Ramos (cell line): ENCODE data around the gene UGP2.
"Not testable (repeated sequence)": the region's sequence is repeated elsewhere in the genome, so short reads cannot be mapped to it uniquely, and the experiment has no call there.

Experiments used
- in situ Hi-C: fragments of 300-500 bp; cut with MboI; formaldehyde crosslinking; loops from one replicate; pipeline ENCODE4 v1.14.3; 2022; ENCODE audit warnings: low sequenced_read_pairs; ENCODE audit not compliant: unreplicated experiment

UGP2 gene

DNA sequence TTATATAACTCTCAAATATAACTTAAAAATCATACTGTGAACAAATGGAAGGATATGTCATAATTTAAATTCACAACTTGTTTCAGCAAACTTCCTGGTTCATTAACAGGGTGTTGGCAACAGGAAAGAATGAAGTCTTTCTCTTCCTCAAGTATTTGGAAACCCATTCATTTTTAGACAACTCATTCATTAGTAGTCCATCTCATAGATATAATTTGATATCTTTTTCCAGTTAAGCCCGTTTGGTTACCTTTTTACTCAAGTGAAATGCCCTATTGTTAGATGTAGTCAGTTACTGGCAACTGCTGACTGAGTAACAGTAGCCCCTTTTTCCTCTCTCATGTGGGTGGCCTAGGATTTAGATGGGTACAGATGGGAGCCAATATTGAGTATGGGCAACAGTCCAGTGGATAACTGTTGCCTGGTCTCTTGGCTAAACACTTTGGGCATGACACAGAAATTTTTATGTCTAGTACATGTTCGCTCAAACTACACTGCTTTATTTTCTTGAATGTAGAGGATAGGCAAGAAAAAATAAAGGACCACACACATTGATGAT lies 4.6 kb upstream of the UGP2 start:
- in situ Hi-C loops, result no loop called here

DNA sequence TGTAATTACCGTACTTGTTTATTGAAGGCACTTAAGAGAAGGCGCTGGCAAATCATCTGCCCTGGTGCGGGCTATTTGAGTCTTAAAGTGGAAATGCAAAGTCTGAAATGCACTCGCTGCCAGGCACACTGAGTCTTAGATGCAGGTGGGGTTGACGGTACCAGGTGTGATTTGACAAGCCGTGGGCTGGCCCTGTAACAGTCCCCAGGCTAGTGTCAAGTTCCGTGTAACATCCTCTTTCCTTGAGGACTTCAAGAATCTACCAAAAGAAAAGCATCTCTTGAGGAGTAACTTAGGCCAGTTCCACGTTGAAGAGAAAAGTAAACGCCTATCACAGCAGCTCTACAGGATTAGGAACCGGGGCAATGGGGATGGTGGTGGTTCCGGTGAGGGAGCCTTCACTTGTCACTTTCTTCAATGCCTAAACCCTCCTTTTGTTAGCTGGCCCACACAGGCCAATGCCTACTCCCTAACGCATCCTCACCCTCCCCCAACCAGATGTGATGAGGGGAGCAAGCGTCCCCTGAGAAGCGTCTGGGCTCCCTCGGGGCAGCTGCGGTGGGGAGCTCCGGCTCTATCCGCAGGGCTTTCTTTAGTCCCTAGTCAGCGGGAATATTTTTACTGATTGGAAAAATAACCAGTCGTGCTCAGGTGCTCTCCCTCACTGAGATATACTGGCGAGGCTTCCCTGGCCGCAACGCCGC lies 1.5 kb upstream of the UGP2 start:
- in situ Hi-C loops, result no loop called here

DNA sequence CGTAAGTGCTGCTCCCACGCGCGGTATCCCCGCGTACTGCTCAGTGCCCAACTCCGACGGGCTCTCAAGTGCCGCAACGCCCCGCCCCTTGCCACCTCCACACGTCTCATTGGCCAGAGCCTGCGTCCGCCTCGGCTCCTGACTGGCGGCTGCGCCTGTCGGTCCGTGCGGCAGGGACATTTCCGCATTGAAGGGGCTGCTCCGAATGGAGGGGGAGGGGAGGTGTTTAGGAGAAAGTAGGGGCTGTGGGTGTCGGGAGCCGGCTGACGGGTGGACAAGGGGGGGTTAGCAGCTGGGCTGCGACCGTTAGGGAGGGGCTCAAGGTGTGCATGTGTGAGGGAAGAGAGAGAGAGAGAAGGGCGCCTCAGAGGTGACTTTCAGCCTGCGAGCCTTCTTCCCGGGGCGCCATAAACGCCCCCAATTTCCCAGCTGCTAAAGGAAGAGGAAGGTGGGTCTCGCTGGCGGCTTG lies 877 bp upstream of the UGP2 start:
- in situ Hi-C loops, result no loop called here

DNA sequence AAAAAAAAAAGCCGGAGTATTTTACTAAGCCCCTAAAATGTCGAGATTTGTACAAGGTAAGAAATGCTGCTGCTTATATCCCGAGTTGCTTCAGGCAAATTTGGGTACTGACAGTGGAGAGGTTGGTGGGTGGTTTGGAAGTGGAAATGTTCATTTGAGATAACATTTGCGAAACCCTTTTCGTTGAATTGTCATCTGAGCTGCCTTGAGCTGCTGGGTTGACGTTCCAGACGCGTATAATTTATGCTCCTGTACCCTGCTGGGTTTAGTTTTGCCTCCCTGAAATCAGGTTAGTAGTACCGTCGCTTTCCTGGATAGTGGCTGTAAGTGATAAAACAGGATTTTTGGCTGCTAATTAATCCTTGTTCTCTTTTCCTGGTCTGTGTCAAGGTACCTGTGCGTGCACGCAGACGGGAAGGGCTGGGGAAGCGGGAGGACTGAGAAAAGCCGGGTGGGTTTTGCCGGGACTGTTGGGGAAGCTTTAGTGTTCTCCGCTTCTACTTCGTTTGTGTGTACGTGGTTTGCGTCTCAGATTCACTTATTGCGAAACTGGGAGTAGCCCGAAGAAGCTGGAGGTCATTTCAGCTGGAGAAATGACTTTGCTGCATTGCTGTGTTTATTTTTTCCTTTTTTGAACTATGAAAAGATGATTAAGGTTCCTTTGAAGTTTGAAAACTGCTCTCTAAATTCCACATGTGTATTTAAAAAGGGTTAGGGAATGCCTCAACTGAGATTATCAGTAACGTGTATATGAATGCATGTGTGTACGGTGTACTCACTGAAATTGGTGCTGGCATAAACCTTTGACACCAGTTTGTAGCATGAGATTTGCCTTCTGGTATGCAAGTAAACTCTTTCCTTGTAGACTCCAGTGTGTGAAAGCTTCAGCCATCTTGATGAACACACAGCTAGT lies 709 bp downstream of the UGP2 start:
- in situ Hi-C loops, result no loop called here

DNA sequence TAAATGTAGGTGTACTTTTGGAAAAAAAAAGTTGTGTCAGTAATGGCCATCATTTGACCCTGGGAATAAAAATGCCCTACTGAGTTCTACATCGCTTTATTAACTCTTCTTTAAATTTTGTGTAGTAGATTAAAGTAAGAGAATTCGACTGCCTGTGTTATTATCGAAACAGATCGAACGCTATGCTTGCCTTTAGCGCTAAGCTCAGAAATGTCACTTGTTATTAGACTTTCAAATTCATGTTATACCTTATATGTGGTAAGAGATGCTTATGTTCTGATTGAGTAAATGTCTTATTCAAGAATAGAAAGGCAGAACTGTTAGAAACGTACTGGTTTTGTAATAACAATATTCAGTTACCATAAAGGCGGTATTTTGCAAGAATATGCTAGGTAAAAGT lies 1.4 kb downstream of the UGP2 start:
- in situ Hi-C loops, result no loop called here

DNA sequence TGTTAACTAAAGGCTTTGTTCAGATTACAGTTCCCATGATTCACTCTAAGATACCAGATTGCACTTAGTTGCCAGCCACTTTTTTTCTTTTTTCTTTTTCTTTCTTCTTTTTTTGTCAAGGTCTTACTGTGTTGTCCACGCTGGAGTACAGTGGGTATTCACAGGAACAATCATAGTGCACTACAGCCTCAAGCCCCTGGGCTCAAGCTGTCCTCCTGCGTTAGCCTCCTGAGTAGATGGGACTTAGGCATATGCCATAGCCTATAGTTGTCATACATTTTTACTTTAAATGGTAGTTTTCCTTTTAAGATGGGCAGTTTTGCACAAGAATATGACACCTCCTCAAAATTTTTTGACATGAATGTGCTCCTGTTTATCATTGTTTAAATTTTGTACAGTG lies 2.1 kb downstream of the UGP2 start:
- in situ Hi-C loops, result no loop called here

DNA sequence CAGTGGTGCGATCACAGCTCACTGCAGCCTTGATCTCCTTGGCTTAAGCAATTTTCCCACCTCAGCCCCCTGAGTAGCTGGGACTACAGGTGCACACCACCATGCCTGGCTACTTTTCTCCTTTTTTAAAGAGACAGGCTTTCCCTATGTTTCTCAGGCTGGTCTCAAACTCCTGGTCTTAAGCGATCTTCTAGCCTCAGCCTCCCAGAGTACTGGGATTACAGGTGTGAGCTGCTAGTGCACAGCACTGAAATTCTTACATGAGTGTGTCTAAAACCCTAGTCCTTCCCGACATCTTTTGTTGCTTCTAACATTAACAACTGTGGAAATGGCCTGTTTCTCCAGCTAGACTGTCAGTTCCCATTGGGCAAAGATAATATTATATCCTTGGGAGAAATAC lies 2.9 kb downstream of the UGP2 start:
- in situ Hi-C loops, result no loop called here

DNA sequence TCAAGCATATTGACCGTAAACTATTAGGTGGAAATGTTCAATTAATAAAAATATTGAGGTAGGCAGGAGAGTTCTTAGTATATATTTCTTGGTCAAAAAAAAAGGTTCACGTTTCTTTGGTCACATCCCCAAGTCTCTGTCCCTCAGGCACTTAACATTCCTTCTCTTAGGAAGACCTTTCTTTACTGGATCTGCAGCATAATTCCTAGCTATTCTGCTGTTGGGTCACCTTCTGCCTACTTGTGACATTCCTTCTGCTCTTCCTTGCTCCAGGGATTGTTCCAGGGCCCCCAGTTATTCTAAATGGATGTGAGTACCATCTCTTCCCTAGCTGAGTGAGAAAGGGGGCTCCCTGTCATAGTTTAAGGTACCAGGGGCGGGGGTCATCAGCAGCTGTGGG lies 4.2 kb downstream of the UGP2 start:
- in situ Hi-C loops, result no loop called here

DNA sequence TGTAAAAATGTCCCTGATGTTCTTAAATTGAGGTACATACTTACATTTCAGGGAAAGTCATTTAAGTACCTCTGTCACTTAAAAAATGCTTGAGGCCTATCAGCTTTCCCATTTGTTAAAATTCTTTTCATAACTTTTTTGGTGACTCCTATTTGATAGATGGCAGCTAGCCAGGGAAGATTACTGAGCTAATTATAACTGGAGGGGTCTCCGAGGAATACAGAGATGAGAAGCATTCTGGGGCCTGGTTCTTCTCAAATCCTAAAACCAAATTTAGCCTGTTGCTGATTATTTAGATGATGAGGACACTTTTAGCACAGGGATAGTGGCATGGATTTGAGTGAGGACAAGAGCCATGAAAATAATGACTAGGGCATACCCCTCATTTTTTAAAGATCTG lies 4.8 kb downstream of the UGP2 start:
- in situ Hi-C loops, result no loop called here

DNA sequence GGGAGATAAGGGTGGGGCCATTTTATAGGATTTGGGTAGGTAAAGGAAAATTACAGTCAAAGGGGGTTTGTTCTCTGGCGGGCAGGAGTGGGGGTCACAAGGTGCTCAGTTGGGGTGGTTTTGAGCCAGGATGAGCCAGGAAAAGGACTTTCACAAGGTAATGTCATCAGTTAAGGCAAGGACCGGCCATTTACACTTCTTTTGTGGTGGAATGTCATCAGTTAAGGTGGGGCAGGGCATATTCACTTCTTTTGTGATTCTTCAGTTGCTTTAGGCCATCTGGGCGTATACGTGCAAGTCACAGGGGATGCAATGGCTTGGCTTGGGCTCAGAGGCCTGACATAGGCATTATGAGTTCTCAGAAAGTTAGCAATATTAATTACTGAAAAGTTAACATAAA lies 5.9 kb downstream of the UGP2 start:
- in situ Hi-C loops, result not testable (repeated sequence)

DNA sequence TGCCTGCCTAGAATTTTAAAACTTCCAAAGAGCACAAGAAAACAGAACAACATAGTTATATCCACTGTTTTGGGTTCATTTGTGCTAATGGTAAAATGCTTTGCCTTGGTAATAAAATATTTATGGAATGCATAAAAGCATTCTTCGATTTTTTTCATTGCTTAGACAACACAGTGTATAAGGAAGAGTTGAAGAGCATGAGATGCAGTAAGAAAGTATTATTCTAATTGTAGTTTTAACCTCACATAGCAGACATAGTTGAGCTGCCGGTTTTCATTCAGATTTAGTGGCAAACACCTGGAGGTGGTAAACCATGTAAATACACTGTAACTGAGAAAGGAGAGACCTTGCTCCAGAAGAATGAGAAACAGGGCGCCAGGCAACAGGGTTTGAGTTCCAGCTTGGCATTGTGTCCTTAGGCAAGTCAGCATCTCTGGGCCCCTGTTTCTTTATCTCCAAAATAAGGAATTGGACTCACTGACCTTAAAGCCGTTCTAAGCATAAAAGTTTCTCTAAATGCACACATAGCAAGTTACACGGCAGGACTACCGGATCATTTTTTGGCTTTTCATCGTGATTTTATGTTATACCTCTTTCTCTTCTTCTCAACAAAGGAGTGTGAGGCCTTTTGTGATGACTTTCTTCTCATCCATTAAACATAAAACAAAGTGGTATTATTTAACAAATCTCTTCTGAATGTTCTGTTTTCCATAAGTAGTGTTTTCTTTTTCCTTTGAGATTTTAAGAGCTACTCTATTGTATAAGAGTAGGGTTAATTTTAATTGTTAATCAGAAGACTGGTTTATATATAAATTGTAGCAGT lies 7.9 kb downstream of the UGP2 start:
- in situ Hi-C loops, result loop anchor here (10.0 kb wide), 1 partner anchor 155 kb away; no protein-coding TSS in a partner anchor

DNA sequence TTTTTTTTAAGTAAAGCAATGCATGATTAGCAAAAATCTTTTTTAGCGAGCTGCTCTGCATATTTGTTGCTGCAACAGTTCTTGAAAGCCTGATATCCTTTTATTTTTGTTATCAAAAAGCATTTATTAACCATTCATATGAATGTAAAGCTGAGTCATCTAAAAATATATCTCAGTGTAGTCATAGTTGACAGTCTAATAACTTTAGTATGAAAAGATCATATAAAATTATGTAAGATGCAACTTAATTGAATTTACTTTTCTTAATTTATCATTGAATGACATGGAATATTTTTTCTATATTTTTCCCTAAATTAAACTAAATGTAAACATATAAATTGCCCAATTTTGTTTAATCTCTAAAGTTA lies 8.5 kb downstream of the UGP2 start:
- in situ Hi-C loops, result loop anchor here (10.0 kb wide), 1 partner anchor 155 kb away; no protein-coding TSS in a partner anchor

DNA sequence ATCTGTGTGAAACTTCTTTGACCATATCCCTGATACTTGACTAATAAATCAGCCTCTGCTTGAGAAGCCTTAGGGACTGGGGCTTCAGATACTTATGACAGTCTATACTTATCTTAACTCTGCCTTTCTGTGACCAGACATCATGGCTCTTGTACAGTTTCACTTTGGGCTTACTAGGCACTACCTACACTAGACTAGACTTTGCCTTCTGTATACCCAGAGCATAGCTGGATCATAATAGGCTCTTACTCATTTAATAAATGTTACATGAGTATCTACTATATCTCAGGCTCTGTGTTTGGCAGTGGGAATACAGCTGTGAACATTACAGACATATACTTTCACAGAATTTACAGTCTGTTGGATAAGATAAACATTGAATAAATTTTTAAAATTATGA lies 9.0 kb downstream of the UGP2 start:
- in situ Hi-C loops, result loop anchor here (10.0 kb wide), 1 partner anchor 156 kb away; no protein-coding TSS in a partner anchor

DNA sequence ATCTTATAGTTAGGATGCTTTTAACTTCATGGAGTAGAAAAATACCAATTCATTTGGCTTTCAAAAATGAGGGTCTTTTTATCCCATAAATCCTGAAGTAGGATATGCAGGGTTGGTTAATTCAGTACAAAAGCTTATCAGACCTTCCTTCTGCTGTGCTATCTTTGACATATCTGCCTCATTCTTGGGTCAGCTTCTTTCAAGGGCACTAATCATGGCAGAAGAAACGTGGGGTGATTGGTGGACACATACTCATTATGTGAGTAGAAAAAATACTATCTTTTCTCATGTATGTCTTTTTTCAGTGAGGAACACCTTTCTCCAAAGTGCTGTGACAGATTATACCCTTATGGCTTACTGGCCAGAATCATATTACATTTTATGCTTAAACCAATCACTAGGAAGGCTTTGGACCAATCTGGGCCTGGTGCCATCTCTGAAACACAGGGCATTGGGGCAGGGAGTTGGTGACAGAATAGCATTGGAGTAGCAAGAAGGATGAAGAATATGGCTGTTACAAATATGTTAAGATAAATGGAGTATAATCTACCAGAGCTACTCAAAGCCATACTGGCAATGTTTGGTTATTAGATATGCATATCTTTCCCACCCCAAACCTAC lies 10.1 kb downstream of the UGP2 start:
- in situ Hi-C loops, result loop anchor here (10.0 kb wide), 1 partner anchor 157 kb away; no protein-coding TSS in a partner anchor

DNA sequence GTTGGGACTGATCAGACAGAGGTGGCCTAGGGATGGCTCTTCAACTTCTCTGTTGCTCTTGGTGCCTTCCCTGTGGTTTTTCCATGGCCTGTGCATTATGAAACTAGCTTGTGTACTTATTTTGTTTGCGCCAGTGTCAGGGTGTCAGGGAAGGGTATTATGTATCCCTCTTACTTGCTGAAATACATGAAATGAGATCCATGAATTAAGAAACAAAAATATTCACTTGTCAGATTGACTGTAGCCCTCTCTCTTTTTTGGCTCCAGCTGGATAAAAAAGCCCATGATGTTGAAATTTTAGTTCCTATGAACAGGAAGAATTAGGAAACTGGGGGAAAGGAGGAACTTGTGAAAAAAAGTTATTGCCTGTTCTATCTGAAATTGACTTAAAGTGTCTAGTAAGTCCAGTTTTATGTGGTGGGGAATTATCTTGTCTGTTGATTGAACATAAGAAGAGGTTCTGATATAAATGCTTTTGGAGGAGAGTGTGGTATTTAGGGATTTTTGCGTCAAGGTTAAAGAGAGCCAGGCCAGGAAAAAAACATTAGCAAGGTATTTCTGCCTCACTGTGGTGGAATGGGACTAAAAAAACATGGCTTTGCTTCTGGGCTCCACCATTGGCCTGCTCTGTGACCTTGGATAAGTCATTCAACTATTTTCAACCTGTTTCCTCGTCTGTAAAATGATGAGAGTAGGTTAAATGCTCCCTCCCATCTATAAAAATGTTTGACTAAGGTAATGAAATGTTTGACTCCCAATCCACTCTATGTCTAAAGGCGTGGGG lies 12.0 kb downstream of the UGP2 start:
- in situ Hi-C loops, result loop anchor here (10.0 kb wide), 1 partner anchor 159 kb away; no protein-coding TSS in a partner anchor

DNA sequence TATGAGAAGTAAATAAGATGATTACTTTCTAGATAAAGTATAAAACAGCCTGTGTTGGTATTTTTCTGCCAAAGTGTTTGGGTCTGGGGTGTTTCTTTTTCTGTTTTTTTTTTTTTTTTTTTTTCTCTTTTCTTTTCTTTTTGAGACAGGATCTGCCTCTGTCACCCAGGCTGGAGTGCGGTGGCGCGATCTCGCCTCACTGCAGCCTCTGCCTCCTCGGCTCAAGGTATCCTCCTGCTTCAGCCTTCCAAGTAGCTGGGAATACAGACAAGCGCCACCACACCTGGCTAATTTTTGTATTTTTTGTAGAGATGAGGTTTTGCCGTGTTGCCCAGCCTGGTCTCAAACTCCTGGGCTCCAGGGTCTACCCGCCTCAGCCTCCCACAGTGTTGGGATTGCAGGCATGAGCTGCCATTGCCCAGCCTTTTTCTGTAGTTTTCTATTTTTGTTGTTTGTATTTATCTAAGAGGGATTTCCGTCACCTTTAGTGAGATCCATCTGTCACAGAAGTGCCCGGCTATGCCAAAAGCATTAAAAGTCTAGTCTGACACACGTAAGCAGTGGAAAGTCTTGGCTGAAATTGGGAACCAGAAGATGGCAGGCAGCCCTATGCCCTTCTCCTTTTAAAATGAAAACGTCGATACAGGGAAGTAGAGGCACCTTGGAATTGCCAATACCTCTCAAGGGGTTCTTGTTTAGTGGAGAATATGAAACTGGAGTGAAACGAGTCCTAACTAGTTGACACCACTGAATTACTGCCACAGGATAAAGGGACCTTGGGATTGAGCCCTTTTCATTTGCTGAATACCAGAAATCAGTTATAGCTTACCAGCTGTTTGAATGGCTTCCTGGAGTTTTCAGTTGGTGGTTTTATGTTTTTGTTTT lies 14.0 kb downstream of the UGP2 start:
- in situ Hi-C loops, result loop anchor here (10.0 kb wide), 1 partner anchor 161 kb away; no protein-coding TSS in a partner anchor

DNA sequence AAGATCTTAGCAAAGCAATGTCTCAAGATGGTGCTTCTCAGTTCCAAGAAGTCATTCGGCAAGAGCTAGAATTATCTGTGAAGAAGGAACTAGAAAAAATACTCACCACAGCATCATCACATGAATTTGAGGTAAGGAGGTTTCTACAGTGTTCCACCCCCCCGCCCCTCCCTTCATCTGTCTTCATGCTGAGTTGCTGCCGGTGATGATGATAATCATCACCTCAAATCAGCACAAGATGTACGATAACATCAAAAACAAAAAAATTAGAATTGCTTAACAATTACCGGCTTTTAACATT lies 14.6 kb downstream of the UGP2 start:
- in situ Hi-C loops, result loop anchor here (10.0 kb wide), 1 partner anchor 161 kb away; no protein-coding TSS in a partner anchor

DNA sequence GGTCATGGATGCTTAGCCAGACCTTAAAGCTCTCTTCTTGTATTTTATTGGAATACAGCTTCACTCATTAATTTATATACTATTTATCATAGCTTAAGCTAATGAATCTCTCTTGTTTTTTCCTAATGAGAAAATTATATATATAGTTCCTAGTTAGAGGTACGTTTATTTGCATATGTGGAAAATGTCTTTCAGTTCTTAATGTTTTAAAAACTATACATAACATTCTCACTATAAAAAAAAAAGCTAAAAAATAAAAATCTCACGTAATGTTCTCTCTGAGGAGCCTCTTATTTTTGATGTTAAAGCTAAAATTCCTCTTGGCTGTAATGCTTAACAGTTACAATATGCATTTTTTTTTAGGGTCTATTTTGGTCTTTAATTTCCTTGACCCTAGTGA lies 16.6 kb downstream of the UGP2 start:
- in situ Hi-C loops, result loop anchor here (10.0 kb wide), 1 partner anchor 163 kb away; no protein-coding TSS in a partner anchor
